GM21528 (cell line): ENCODE data around the gene HGD.

Experiments
- ATAC-seq: cut with Tn5 transposase; IDR thresholded peaks from one replicate; pipeline ENCODE4 v1.9.1; 2021; ENCODE audit warnings: mild to moderate bottlenecking, moderate library complexity; ENCODE audit not compliant: unreplicated experiment, low FRiP score

HGD gene

GRCh38 chr3:120596853-120597223 is 85.2 kb downstream of the HGD start:
- no peak for ATAC-seq

- ATAC-seq, result peak; percentile 97
Observed at GRCh38 chr3:120596116-120596852, 85.8 kb downstream of the HGD start, which contains the start of gene NDUFB4. Gene NDUFB4 (plus strand): TSS chr3:120596336. CDS start chr3:120596360, 24 bp downstream.

- ATAC-seq, result no peak
Observed at GRCh38 chr3:120595788-120596115, 86.3 kb downstream of the HGD start.

GRCh38 chr3:120587332-120587975 is 94.6 kb downstream of the HGD start:
- no peak for ATAC-seq
